GM23338 (cell line): Measurements from ENCODE around the gene PRKAG1.
A peak's percentile ranks its signal among the peaks of the same experiment; 100 is the strongest.

Source experiments
- CTCF ChIP-seq, 2 experiments: fragments of 200-600 bp in 1 of 2; sonication (generic) in 1 of 2; conservative IDR thresholded peaks; 2 replicates each; pipeline versions ENCODE4 v1.5.1 to v1.6.1; 2016 to 2017; ENCODE audit warnings: antibody characterized with exemption in 2 of 2, low read depth in 2 of 2, mild to moderate bottlenecking in 2 of 2, moderate library complexity in 1 of 2
- JUNB ChIP-seq: IDR thresholded peaks from one replicate; pipeline ENCODE4 v1.6.1; 2016; ENCODE audit warnings: antibody characterized with exemption; ENCODE audit not compliant: unreplicated experiment
- NANOG ChIP-seq: IDR thresholded peaks from 2 replicates; pipeline ENCODE4 v1.6.1; 2016; ENCODE audit warnings: antibody characterized with exemption, borderline replicate concordance
- REST ChIP-seq: IDR thresholded peaks from one replicate; pipeline ENCODE4 v1.6.1; 2018; ENCODE audit warnings: antibody characterized with exemption; ENCODE audit not compliant: unreplicated experiment

GRCh38 chr12:49043856-49044258 is 25.3 kb upstream of the PRKAG1 start:
- TF ChIP-seq CTCF (conservative IDR thresholded peaks at IDR 0.05; ENCODE audit: low read depth in 2 of 2) (peak; percentile 77 to 93), JUNB (no peak), REST (no peak), NANOG (no peak)
